Calu3 (cell line): ENCODE data around the gene STT3A. TPM values are rescaled to one million over a fixed set of nuclear protein-coding genes. Genes with fewer than 3 reads are reported as not detected.

Experiments
- BruUV-seq: library from RNA; stranded (reverse); fragments of 400-500 nt; replicated peaks from 2 replicates; lab custom pipeline; 2021; lab: Mats Ljungman, UMichigan
- CTCF ChIA-PET: fragments of 300-600 bp; sonication (Branson Sonifier 250); formaldehyde crosslinking; loops from one replicate; lab custom pipeline; 2022; ENCODE audit warnings: antibody characterized with exemption; lab: Charles Lee
- DNase-seq: peaks from one replicate; pipeline ENCODE4 v3.0.0; 2022
- H3K27ac Mint-ChIP-seq: one replicate; pipeline ENCODE4 v1.8.0; 2022; ENCODE audit warnings: mixed read lengths; ENCODE audit not compliant: unreplicated experiment
- H3K27me3 Mint-ChIP-seq: one replicate; pipeline ENCODE4 v1.8.0; 2022; ENCODE audit warnings: mixed read lengths; ENCODE audit not compliant: unreplicated experiment
- H3K36me3 Mint-ChIP-seq: one replicate; pipeline ENCODE4 v1.8.0; 2022; ENCODE audit warnings: mild to moderate bottlenecking, moderate library complexity, mixed read lengths; ENCODE audit not compliant: insufficient read depth, unreplicated experiment
- H3K4me1 Mint-ChIP-seq: one replicate; pipeline ENCODE4 v1.8.0; 2022; ENCODE audit warnings: mild to moderate bottlenecking, low read depth, mixed read lengths; ENCODE audit not compliant: unreplicated experiment
- H3K4me3 Mint-ChIP-seq: one replicate; pipeline ENCODE4 v1.8.0; 2022; ENCODE audit warnings: mild to moderate bottlenecking, low read depth, moderate library complexity, mixed read lengths; ENCODE audit not compliant: unreplicated experiment
- H3K9me3 Mint-ChIP-seq: one replicate; pipeline ENCODE4 v1.8.0; 2022; ENCODE audit warnings: low read depth, mixed read lengths; ENCODE audit not compliant: unreplicated experiment
- intact Hi-C: fragments of 100-400 bp; cut with micrococcal nuclease; formaldehyde crosslinking; loops from one replicate; pipeline ENCODE4 v1.10.0; 2022; ENCODE audit not compliant: unreplicated experiment
- total RNA-seq: library from RNA; stranded (reverse); gene quantifications from 2 replicates; pipeline ENCODE4 v1.2.3, GENCODE V29; 2022
- TF ChIP-seq, protein P1 (sequence below): fragments of 200-600 bp; IDR thresholded peaks from one replicate; pipeline ENCODE4 v1.8.0; 2022; ENCODE audit warnings: antibody characterized with exemption; ENCODE audit not compliant: unreplicated experiment

Gene STT3A
- total RNA-seq, 1 experiment from 2014 or later: 168 TPM

GRCh38 chr11:125624756-125625213 is 32.1 kb downstream of the STT3A start, which contains the start of gene CHEK1:
Gene CHEK1 (plus strand): TSS chr11:125625163. CDS start chr11:125626769, 1,606 bp downstream.
- H3K27ac Mint-ChIP-seq: peak within 1 kb of the TSS; percentile 78
- TF ChIP-seq, protein P1, sequence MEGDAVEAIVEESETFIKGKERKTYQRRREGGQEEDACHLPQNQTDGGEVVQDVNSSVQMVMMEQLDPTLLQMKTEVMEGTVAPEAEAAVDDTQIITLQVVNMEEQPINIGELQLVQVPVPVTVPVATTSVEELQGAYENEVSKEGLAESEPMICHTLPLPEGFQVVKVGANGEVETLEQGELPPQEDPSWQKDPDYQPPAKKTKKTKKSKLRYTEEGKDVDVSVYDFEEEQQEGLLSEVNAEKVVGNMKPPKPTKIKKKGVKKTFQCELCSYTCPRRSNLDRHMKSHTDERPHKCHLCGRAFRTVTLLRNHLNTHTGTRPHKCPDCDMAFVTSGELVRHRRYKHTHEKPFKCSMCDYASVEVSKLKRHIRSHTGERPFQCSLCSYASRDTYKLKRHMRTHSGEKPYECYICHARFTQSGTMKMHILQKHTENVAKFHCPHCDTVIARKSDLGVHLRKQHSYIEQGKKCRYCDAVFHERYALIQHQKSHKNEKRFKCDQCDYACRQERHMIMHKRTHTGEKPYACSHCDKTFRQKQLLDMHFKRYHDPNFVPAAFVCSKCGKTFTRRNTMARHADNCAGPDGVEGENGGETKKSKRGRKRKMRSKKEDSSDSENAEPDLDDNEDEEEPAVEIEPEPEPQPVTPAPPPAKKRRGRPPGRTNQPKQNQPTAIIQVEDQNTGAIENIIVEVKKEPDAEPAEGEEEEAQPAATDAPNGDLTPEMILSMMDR: no peak
- no peaks in the 10 kb centered on the region for H3K9me3 Mint-ChIP-seq
- peak within 1 kb of the TSS; percentile 81 for H3K4me3 Mint-ChIP-seq
- H3K36me3 Mint-ChIP-seq: peaks cover 29% of the 10 kb centered on the region
- H3K27me3 Mint-ChIP-seq: no peaks in the 10 kb centered on the region
- CTCF ChIA-PET: interaction anchor here (1.2 kb wide), 1 partner anchor 32 kb away, joined by 4 read pairs; the partner anchor contains the start of gene STT3A
- no peak for DNase-seq
- no TSS peak for BruUV-seq
- intact Hi-C loops: loop anchor here (5.0 kb wide), 1 partner anchor 248 kb away; no protein-coding TSS in a partner anchor
- peaks cover 17% of the 10 kb centered on the region for H3K4me1 Mint-ChIP-seq

GRCh38 chr11:125625225-125625629 is 32.6 kb downstream of the STT3A start:
- H3K27me3 Mint-ChIP-seq: no peaks in the 10 kb centered on the region
- peaks cover 29% of the 10 kb centered on the region for H3K36me3 Mint-ChIP-seq
- CTCF ChIA-PET: interaction anchor here (1.2 kb wide), 1 partner anchor 33 kb away, joined by 4 read pairs; the partner anchor contains the start of gene STT3A

GRCh38 chr11:125625630-125626287 is 33.1 kb downstream of the STT3A start:
- TF ChIP-seq, protein P1: no peak
- peak; percentile 80 for DNase-seq
- Mint-ChIP-seq H3K4me3 (peak overlapping the region; percentile 81), H3K36me3 (peaks cover 29% of the 10 kb centered on the region), H3K27me3 (no peaks in the 10 kb centered on the region), H3K9me3 (no peaks in the 10 kb centered on the region), H3K27ac (peak overlapping the region; percentile 78), H3K4me1 (peaks cover 17% of the 10 kb centered on the region)
- CTCF ChIA-PET: interaction anchor here (1.0 to 1.2 kb wide), 2 partner anchors 33 kb away, joined by 3 to 4 read pairs; partner anchors contain the start of gene STT3A
- no TSS peak for BruUV-seq
- intact Hi-C loops: loop anchor here (5.0 kb wide), 1 partner anchor 247 kb away; no protein-coding TSS in a partner anchor

More at GRCh38 chr11:125625225-125625629, 32.6 kb downstream of the STT3A start:
- no peak for DNase-seq
- TSS peak; percentile 96 for BruUV-seq
- H3K9me3 Mint-ChIP-seq: no peaks in the 10 kb centered on the region
- intact Hi-C loops: loop anchor here (5.0 kb wide), 1 partner anchor 247 kb away; no protein-coding TSS in a partner anchor
- peaks cover 17% of the 10 kb centered on the region for H3K4me1 Mint-ChIP-seq
- H3K4me3 Mint-ChIP-seq: peak overlapping the region; percentile 81
- peak overlapping the region; percentile 78 for H3K27ac Mint-ChIP-seq
- TF ChIP-seq, protein P1: no peak

DNA sequence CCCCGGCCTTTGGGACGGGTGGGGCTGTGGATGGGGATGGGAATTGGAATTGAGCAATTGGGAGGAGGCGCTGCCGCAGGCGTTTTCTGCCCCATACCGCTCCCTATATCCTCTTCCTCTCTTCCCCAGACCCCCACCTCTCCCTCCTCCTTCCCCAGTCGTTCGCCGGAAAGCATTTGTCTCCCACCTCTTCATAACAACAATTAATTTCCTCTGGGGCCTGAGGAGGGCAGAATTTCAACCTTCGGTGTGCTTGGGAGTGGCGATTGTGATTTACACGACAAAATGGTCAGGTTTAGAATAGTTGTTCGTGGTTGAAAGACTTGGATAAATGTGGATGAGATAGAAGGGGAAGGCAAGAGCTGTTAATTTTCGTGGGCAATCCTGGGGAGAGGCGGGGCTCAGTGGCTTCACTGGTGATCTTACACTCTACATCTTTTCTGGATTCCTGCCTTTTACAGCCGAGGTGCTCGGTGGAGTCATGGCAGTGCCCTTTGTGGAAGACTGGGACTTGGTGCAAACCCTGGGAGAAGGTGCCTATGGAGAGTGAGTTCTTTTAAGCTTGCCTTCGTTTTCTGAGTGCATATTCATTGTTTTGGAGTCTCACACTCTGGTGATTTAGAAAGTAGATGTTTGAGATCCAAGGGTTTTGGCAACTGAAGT is 33.8 kb downstream of the STT3A start:
- CTCF ChIA-PET: interaction anchor here (1.0 kb wide), 1 partner anchor 34 kb away, joined by 3 read pairs; the partner anchor contains the start of gene STT3A
- no TSS peak for BruUV-seq
- H3K9me3 Mint-ChIP-seq: no peaks in the 10 kb centered on the region
- TF ChIP-seq, protein P1: no peak
- H3K27ac Mint-ChIP-seq: peak overlapping the region; percentile 78
- intact Hi-C loops: loop anchor here (5.0 kb wide), 1 partner anchor 246 kb away; no protein-coding TSS in a partner anchor
- H3K4me3 Mint-ChIP-seq: peak overlapping the region; percentile 81
- H3K4me1 Mint-ChIP-seq: peaks cover 17% of the 10 kb centered on the region
- DNase-seq: no peak
- H3K36me3 Mint-ChIP-seq: peaks cover 29% of the 10 kb centered on the region
- H3K27me3 Mint-ChIP-seq: no peaks in the 10 kb centered on the region
